SK-N-SH (cell line): ENCODE data around the gene ABCA4. TPM values are rescaled to one million over a fixed set of nuclear protein-coding genes. Genes with fewer than 3 reads are reported as not detected.

Experiments
- CTCF ChIA-PET: fragments of 300-600, 350-600 bp; formaldehyde crosslinking; extraction: SDS; loops from one replicate; lab custom pipeline; 2021; lab: Yijun Ruan, JAX
- POLR2A ChIA-PET: fragments of 350-600 bp; sonication (Branson Sonifier 250); formaldehyde crosslinking; extraction: SDS; loops from one replicate; lab custom pipeline; 2020; ENCODE audit warnings: antibody characterized with exemption, inconsistent platforms; lab: Yijun Ruan, JAX
- DNase-seq: peaks from one replicate; pipeline ENCODE4 v3.0.0; 2012
- H2AFZ ChIP-seq: fragments of 200-600 bp; sonication (generic); 2 replicates; pipeline ENCODE4 v1.8.1; 2016; ENCODE audit warnings: antibody characterized with exemption, mild to moderate bottlenecking, low read depth
- H3F3A ChIP-seq: fragments of 200-600 bp; sonication (generic); replicated peaks from 2 replicates; pipeline ENCODE3; 2016; ENCODE audit warnings: antibody characterized with exemption, mild to moderate bottlenecking; ENCODE audit not compliant: insufficient read depth
- H3K27ac ChIP-seq, 2 experiments: fragments of 200-500 bp in 1 of 2; fragments of 200-600 bp in 1 of 2; sonication (Bioruptor generic) in 1 of 2; sonication (generic), shearing (Covaris generic) in 1 of 2; 2 replicates each; pipeline versions ENCODE4 v1.5.1 to v1.6.1; 2014 to 2016; ENCODE audit warnings: low read depth in 2 of 2, inconsistent platforms in 1 of 2, low read length in 1 of 2, mild to moderate bottlenecking in 1 of 2, mixed read lengths in 1 of 2
- H3K27me3 ChIP-seq: fragments of 200-600 bp; sonication (generic), shearing (Covaris generic); 2 replicates; pipeline ENCODE4 v1.6.1; 2016; ENCODE audit warnings: mixed run types; ENCODE audit not compliant: insufficient read depth
- H3K36me3 ChIP-seq, 2 experiments: fragments of 200-500 bp in 1 of 2; fragments of 200-600 bp in 1 of 2; sonication (Bioruptor generic) in 1 of 2; sonication (generic) in 1 of 2; replicated peaks in 1 of 2; 2 replicates each; pipeline versions ENCODE3 to v1.5.1; 2014 to 2016; ENCODE audit warnings: low read length in 1 of 2, mild to moderate bottlenecking in 1 of 2; ENCODE audit not compliant: insufficient read depth in 2 of 2, control insufficient read depth in 1 of 2
- H3K4me1 ChIP-seq, 2 experiments: fragments of 200-500 bp in 1 of 2; fragments of 200-600 bp in 1 of 2; sonication (Bioruptor generic) in 1 of 2; sonication (generic), shearing (Covaris generic) in 1 of 2; 2 replicates each; pipeline versions ENCODE4 v1.5.1 to v1.6.1; 2014 to 2016; ENCODE audit warnings: low read depth in 1 of 2, low read length in 1 of 2, mixed run types in 1 of 2; ENCODE audit not compliant: insufficient read depth in 2 of 2, control insufficient read depth in 1 of 2
- H3K4me2 ChIP-seq: fragments of 200-600 bp; sonication (generic), shearing (Covaris generic); 2 replicates; pipeline ENCODE4 v1.6.1; 2017; ENCODE audit warnings: mixed run types
- H3K4me3 ChIP-seq, 2 experiments: fragments of 200-500 bp in 1 of 2; fragments of 200-600 bp in 1 of 2; sonication (Bioruptor generic) in 1 of 2; sonication (generic), shearing (Covaris generic) in 1 of 2; 2 replicates each; pipeline versions ENCODE4 v1.5.1 to v1.8.1; 2014 to 2016; ENCODE audit warnings: low read depth in 2 of 2, inconsistent platforms in 1 of 2, low read length in 1 of 2, mild to moderate bottlenecking in 1 of 2, mixed read lengths in 1 of 2, moderate library complexity in 1 of 2
- H3K79me2 ChIP-seq: fragments of 200-600 bp; sonication (generic); 2 replicates; pipeline ENCODE4 v1.8.1; 2017; ENCODE audit warnings: mild to moderate bottlenecking; ENCODE audit not compliant: insufficient read depth
- H3K9ac ChIP-seq: fragments of 200-600 bp; sonication (generic); 2 replicates; pipeline ENCODE4 v1.6.1; 2017; ENCODE audit warnings: mixed run types
- H3K9me2 ChIP-seq: fragments of 200-600 bp; sonication (generic); 2 replicates; pipeline ENCODE4 v1.6.1; 2017; ENCODE audit warnings: mixed run types
- H3K9me3 ChIP-seq: fragments of 200-600 bp; sonication (generic); 2 replicates; pipeline ENCODE4 v1.6.1; 2017; ENCODE audit warnings: mixed run types, mild to moderate bottlenecking, moderate library complexity
- H4K20me1 ChIP-seq: fragments of 200-600 bp; sonication (generic); 2 replicates; pipeline ENCODE4 v1.6.1; 2017; ENCODE audit warnings: mild to moderate bottlenecking, mixed run types; ENCODE audit not compliant: insufficient read depth
- CHD2 ChIP-seq: fragments of 150-350 bp; IDR thresholded peaks from 2 replicates; pipeline ENCODE4 v1.6.1; 2018; ENCODE audit warnings: low read length; ENCODE audit not compliant: partially characterized antibody
- ELF1 ChIP-seq: IDR thresholded peaks from 2 replicates; pipeline ENCODE4 v1.4.0; 2012
- EP300 ChIP-seq, 2 experiments: IDR thresholded peaks; 2 replicates each; pipeline versions ENCODE4 v1.4.0 to v1.6.1; 2012; ENCODE audit warnings: borderline replicate concordance in 1 of 2, low read depth in 1 of 2, low read length in 1 of 2
- EZH2phosphoT487 ChIP-seq: fragments of 200-600 bp; sonication (generic); IDR thresholded peaks from 2 replicates; pipeline ENCODE4 v1.6.1; 2017; ENCODE audit warnings: low read depth, mixed run types, mild to moderate bottlenecking, antibody characterized with exemption, moderate library complexity, borderline replicate concordance
- FOSL2 ChIP-seq: IDR thresholded peaks from 2 replicates; pipeline ENCODE4 v1.4.0; 2012; ENCODE audit warnings: low read depth, mild to moderate bottlenecking, moderate library complexity, borderline replicate concordance
- FOXM1 ChIP-seq: IDR thresholded peaks from 2 replicates; pipeline ENCODE4 v1.4.0; 2012; ENCODE audit warnings: low read depth, mild to moderate bottlenecking
- GABPA ChIP-seq: IDR thresholded peaks from 2 replicates; pipeline ENCODE4 v1.4.0; 2012; ENCODE audit warnings: low read depth, mild to moderate bottlenecking
- GATA2 ChIP-seq: sonication (generic); formaldehyde crosslinking; IDR thresholded peaks from 2 replicates; pipeline ENCODE4 v1.5.0; 2020; ENCODE audit warnings: mild to moderate bottlenecking, missing genetic modification reagents
- JUND ChIP-seq: IDR thresholded peaks from 2 replicates; pipeline ENCODE4 v1.4.0; 2012
- MEF2A ChIP-seq: IDR thresholded peaks from 2 replicates; pipeline ENCODE4 v1.4.0; 2012; ENCODE audit warnings: low read depth, borderline replicate concordance
- MXI1 ChIP-seq: IDR thresholded peaks from 2 replicates; pipeline ENCODE4 v1.6.1; 2012; ENCODE audit warnings: mild to moderate bottlenecking, low read depth, low read length, improper control_type of control experiment
- NFIC ChIP-seq: IDR thresholded peaks from 2 replicates; pipeline ENCODE4 v1.4.0; 2012; ENCODE audit warnings: borderline replicate concordance
- PBX3 ChIP-seq: IDR thresholded peaks from 2 replicates; pipeline ENCODE4; 2012
- RAD21 ChIP-seq: IDR thresholded peaks from 2 replicates; pipeline ENCODE4 v1.6.1; 2012; ENCODE audit warnings: mild to moderate bottlenecking, low read length
- RCOR1 ChIP-seq: fragments of 150-350 bp; IDR thresholded peaks from 2 replicates; pipeline ENCODE4 v1.6.1; 2017; ENCODE audit warnings: antibody characterized with exemption, low read length
- REST ChIP-seq: IDR thresholded peaks from 2 replicates; pipeline ENCODE4 v1.6.1; 2012; ENCODE audit warnings: mild to moderate bottlenecking, low read depth, low read length, moderate library complexity
- RFX5 ChIP-seq: IDR thresholded peaks from 2 replicates; pipeline ENCODE4 v1.6.1; 2012; ENCODE audit warnings: mild to moderate bottlenecking, improper control_type of control experiment, low read length
- RXRA ChIP-seq: IDR thresholded peaks from 2 replicates; pipeline ENCODE4 v1.4.0; 2012; ENCODE audit warnings: low read depth, mild to moderate bottlenecking, borderline replicate concordance
- SMC3 ChIP-seq: IDR thresholded peaks from 2 replicates; pipeline ENCODE4 v1.6.1; 2012; ENCODE audit warnings: low read depth, low read length, improper control_type of control experiment
- TCF12 ChIP-seq: IDR thresholded peaks from 2 replicates; pipeline ENCODE4 v1.4.0; 2012
- TEAD4 ChIP-seq: IDR thresholded peaks from 2 replicates; pipeline ENCODE4 v1.4.0; 2012; ENCODE audit warnings: mild to moderate bottlenecking, borderline replicate concordance; ENCODE audit not compliant: insufficient read depth
- YY1 ChIP-seq: IDR thresholded peaks from 2 replicates; pipeline ENCODE4 v1.4.0; 2012; ENCODE audit warnings: low read depth, mild to moderate bottlenecking
- WGBS: methylation state at CpG from one replicate; pipeline ENCODE4 v1.1.6; 2017; ENCODE audit warnings: low lambda C conversion rate; 5-methylcytosine and 5-hydroxymethylcytosine counted together
- polyA plus RNA-seq, 3 experiments: library from polyadenylated mRNA; depleted of rRNA; stranded (reverse); fragments of >200 nt; gene quantifications; 2 replicates each; pipeline ENCODE4 v1.2.3, GENCODE V29; 2012

The ABCA4 gene
- polyA plus RNA-seq, 1 of the 3 experiments (the other 2 are of a cell fraction) = 0.03 TPM

GRCh38 chr1:94094469-94095111, 26.4 kb downstream of the ABCA4 start:
- Histone ChIP-seq H3K4me3 (no peak overlapping the region), H3K4me2 (no peak overlapping the region), H3K9me3 (no peaks in the 10 kb centered on the region), H3F3A (no peaks in the 10 kb centered on the region), H3K27me3 (no peaks in the 10 kb centered on the region), H3K27ac (no peak overlapping the region), H3K79me2 (no peaks in the 10 kb centered on the region), H4K20me1 (no peaks in the 10 kb centered on the region), H3K36me3 (no peaks in the 10 kb centered on the region), H2AFZ (no peak overlapping the region), H3K4me1 (peaks cover 0 to 9% of the 10 kb centered on the region in 2 experiments; a peak in 2 of 4 replicates), H3K9me2 (no peaks in the 10 kb centered on the region), H3K9ac (no peak overlapping the region)
- CTCF ChIA-PET = interaction anchor here (1.1 to 1.7 kb wide), 3 partner anchors 32 to 241 kb away, joined by 4 to 6 read pairs (median 6); no protein-coding TSS in a partner anchor
- no peak for TF ChIP-seq CHD2
- TF ChIP-seq FOSL2 = no peak
- TF ChIP-seq GABPA = no peak
- no peak for TF ChIP-seq FOXM1
- no peak for TF ChIP-seq PBX3
- TF ChIP-seq MXI1 = no peak
- no peak for TF ChIP-seq SMC3
- no peak for TF ChIP-seq RCOR1
- WGBS = 86% methylated on average over 14 of the region's 14 CpGs
- POLR2A ChIA-PET = no interaction called here
- no peak for DNase-seq

DNA sequence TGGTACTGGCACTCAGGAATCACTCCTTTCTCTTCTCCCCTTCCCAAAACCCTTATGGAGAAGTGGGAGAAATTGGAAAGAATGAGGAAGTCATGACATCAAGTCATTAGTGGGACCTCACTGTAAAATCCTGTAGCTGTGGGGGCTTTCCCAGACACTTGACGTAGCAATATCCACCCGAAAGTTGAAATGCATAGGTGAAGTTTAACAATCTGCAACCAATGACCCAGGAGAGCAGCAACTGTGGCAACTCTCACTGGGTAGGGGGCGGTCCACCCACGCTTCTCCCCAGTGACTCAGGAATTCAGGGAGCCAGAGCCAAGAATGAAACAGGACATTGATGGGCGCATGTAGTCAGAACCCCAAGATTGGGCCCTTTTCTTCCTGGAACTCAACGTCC, 27.0 kb downstream of the ABCA4 start:
- Histone ChIP-seq H3K4me3 (no peak overlapping the region), H3K27ac (no peak overlapping the region), H3K9me3 (no peaks in the 10 kb centered on the region), H3K9me2 (no peaks in the 10 kb centered on the region), H3K79me2 (no peaks in the 10 kb centered on the region), H4K20me1 (no peaks in the 10 kb centered on the region), H3F3A (no peaks in the 10 kb centered on the region), H3K4me2 (no peak overlapping the region), H3K36me3 (no peaks in the 10 kb centered on the region), H3K9ac (no peak overlapping the region), H3K4me1 (peaks cover 0 to 9% of the 10 kb centered on the region in 2 experiments; a peak in 2 of 4 replicates), H2AFZ (no peak overlapping the region), H3K27me3 (no peaks in the 10 kb centered on the region)
- no peak for TF ChIP-seq GATA2 (CRISPR knock-in tag)
- TF ChIP-seq REST = no peak
- TF ChIP-seq RFX5 = no peak
- no peak for TF ChIP-seq MEF2A
- no peak for TF ChIP-seq MXI1
- no peak for TF ChIP-seq RXRA
- TF ChIP-seq TCF12 = no peak
- no peak for TF ChIP-seq RAD21
- TF ChIP-seq TEAD4 = no peak
- no peak for TF ChIP-seq JUND
- no peak for TF ChIP-seq NFIC
- TF ChIP-seq ELF1 = no peak
- no peak for TF ChIP-seq CHD2
- no peak for TF ChIP-seq EP300 (IDR thresholded peaks at IDR 0.05; ENCODE audit: borderline replicate concordance in 1 of 2, low read depth in 1 of 2, low read length in 1 of 2)
- no peak for TF ChIP-seq YY1
- no peak for TF ChIP-seq PBX3
- no peak for TF ChIP-seq EZH2phosphoT487
- ChIA-PET POLR2A (no interaction called here), CTCF (interaction anchor here (1.5 kb wide), 1 partner anchor 242 kb away, joined by 6 read pairs; no protein-coding TSS in a partner anchor)
- DNase-seq = no peak
- 89% methylated on average over 5 of the region's 6 CpGs for WGBS
